Central memory CD8-positive, alpha-beta T cell (primary cell): Measurements from ENCODE around the gene LEPROT.
"Not testable (repeated sequence)": the region's sequence is repeated elsewhere in the genome, so short reads cannot be mapped to it uniquely, and the experiment has no call there.

Experiments
- ATAC-seq: fragments of 150-1000 bp; cut with Tn5 transposase; replicated peaks from 2 replicates; pipeline ENCODE4 v1.10.0; 2022; ENCODE audit warnings: mild to moderate bottlenecking, moderate FRiP score, moderate number of reproducible peaks; ENCODE audit not compliant: poor library complexity, severe bottlenecking; ENCODE audit errors: extremely low read depth
- DNase-seq, 2 donors: peaks; one replicate each; pipeline ENCODE4 v3.0.0; 2021; ENCODE audit warnings: low spot score in 2 of 2
- H3K27ac Mint-ChIP-seq: one replicate; pipeline ENCODE4 v1.8.0; 2022; ENCODE audit warnings: low read depth, mild to moderate bottlenecking, moderate library complexity, mixed read lengths
- H3K27me3 Mint-ChIP-seq: one replicate; pipeline ENCODE4 v1.8.0; 2022; ENCODE audit warnings: mixed read lengths
- H3K36me3 Mint-ChIP-seq: one replicate; pipeline ENCODE4 v1.8.0; 2022; ENCODE audit warnings: mild to moderate bottlenecking, moderate library complexity, mixed read lengths; ENCODE audit not compliant: insufficient read depth
- H3K4me1 Mint-ChIP-seq: one replicate; pipeline ENCODE4 v1.8.0; 2022; ENCODE audit warnings: mixed read lengths
- H3K4me3 Mint-ChIP-seq: one replicate; pipeline ENCODE4 v1.8.0; 2022; ENCODE audit warnings: mild to moderate bottlenecking, moderate library complexity, mixed read lengths
- H3K9me3 Mint-ChIP-seq: one replicate; pipeline ENCODE4 v1.8.0; 2022; ENCODE audit warnings: mixed read lengths

Gene LEPROT, protein sequence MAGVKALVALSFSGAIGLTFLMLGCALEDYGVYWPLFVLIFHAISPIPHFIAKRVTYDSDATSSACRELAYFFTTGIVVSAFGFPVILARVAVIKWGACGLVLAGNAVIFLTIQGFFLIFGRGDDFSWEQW

GRCh38 chr1:65420590-65421350 lies at the start of gene LEPROT, which contains the start of gene LEPR:
LEPROT (plus strand) TSS chr1:65420668; CDS start chr1:65420725, 57 bp downstream.
LEPR (plus strand) TSS chr1:65420668; CDS start chr1:65565566, 144,898 bp downstream.
- peaks cover 8% of the 10 kb centered on the region for H3K4me1 Mint-ChIP-seq
- H3K27ac Mint-ChIP-seq, result no peak within 1 kb of the TSS
- DNase-seq (no peak), ATAC-seq (no peak)
- no peaks in the 10 kb centered on the region for H3K9me3 Mint-ChIP-seq
- no peak within 1 kb of the TSS for H3K4me3 Mint-ChIP-seq
- no peaks in the 10 kb centered on the region for H3K27me3 Mint-ChIP-seq
- peaks cover 11% of the 10 kb centered on the region for H3K36me3 Mint-ChIP-seq

- Mint-ChIP-seq H3K4me1 (no peaks in the 10 kb centered on the region), H3K9me3 (no peaks in the 10 kb centered on the region), H3K36me3 (peaks cover 2% of the 10 kb centered on the region), H3K27me3 (no peaks in the 10 kb centered on the region), H3K4me3 (no peak overlapping the region), H3K27ac (no peak overlapping the region)
- ATAC-seq (no peak), DNase-seq (no peak)
Observed at GRCh38 chr1:65371544-65371943, 48.9 kb upstream of the LEPROT start.

DNA sequence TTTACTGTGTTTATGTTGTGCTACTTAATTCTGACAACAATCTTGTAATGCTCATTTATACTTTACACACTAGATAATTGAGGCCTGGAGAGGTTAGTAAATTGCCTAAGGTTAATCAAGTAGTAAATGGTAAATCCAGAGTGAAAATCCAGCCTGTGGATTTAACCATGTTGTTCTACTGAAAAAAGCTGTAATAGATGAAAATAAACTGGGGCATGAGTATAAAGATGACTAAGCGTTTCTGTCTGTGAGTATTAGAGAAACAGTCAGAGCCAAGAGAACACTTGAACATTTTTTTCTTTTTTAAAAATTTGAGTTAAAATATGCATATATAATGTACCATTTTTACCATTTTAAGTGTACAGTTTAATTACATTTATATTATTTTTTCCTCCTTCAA lies 47.9 kb upstream of the LEPROT start:
- peaks cover 2% of the 10 kb centered on the region for H3K36me3 Mint-ChIP-seq
- no peaks in the 10 kb centered on the region for H3K4me1 Mint-ChIP-seq
- no peak overlapping the region for H3K4me3 Mint-ChIP-seq
- no peaks in the 10 kb centered on the region for H3K27me3 Mint-ChIP-seq
- ATAC-seq (no peak), DNase-seq (no peak)
- no peak overlapping the region for H3K27ac Mint-ChIP-seq
- no peaks in the 10 kb centered on the region for H3K9me3 Mint-ChIP-seq

DNA sequence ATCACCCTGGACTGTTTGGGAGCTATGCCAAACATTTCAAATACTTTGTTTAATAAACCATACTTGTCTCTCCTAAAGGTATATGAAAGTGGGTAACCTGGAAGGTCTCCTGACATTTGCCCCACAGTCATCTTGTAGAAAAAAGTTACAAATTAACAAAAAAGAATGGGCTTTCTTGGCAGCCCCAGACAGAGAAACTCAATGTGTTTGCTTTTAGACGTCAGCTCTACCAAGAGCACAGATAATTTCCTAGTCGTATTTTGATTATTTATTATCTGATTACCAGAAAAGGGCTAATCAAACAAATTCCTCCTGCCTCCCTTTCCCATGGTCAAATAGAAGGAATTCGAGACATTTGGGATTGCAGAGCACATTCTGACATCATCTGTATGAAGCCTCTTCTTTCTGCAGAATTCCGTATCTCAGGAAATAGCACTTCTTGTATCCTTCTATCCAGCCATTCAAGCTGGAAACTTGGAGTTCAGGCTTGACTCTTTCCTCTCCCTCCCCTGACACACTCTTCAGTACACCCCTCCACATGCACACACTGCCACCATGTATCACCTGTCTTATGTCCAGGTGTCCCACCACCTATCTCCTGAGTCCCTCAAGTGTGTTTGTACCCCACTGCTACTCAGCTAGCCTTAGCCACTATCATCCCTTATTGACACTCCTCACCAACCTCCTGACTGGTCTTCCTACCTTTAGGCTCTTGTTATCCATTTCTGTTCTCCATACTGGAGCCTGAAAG lies 42.8 kb upstream of the LEPROT start:
- Mint-ChIP-seq H3K36me3 (peaks cover 2% of the 10 kb centered on the region), H3K4me3 (no peak overlapping the region), H3K9me3 (no peaks in the 10 kb centered on the region), H3K27ac (no peak overlapping the region), H3K4me1 (no peaks in the 10 kb centered on the region), H3K27me3 (no peaks in the 10 kb centered on the region)
- ATAC-seq, result no peak
- no peak for DNase-seq

DNA sequence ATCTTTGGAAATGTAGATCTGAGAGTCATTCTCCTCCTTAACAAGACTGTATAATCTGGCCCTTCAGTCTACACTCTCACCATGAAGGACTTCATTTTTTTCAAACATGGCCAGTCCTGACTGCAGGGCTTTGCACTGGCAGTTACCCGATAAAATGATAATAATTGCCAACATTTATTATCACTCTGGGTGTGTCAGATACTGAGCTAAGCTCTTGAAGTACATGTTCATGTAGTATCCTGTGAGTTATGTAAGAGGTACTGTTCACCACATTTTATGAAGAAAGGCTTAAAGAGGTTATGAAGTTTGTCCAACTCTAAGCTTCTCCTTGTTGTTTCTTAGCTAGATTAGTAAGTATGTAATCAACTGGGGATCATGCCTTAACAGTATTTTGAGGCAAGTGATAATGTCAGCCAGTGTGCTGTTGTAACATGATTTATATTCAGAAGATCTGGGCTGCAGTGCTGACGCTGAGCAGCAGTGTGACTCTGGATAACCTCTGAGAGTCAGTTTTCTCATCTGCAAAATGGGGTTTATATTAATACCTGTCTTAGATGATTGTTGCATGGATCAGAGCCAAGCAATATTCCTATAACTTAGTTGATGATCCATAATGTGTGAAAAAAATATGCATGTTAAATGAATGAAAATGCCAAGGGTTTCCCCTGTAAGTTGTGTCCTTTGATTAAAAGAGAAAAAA lies 42.1 kb upstream of the LEPROT start:
- Mint-ChIP-seq H3K4me3 (no peak overlapping the region), H3K27me3 (no peaks in the 10 kb centered on the region), H3K27ac (no peak overlapping the region), H3K9me3 (no peaks in the 10 kb centered on the region), H3K4me1 (no peaks in the 10 kb centered on the region), H3K36me3 (peaks cover 2% of the 10 kb centered on the region)
- no peak for ATAC-seq
- DNase-seq, result no peak

DNA sequence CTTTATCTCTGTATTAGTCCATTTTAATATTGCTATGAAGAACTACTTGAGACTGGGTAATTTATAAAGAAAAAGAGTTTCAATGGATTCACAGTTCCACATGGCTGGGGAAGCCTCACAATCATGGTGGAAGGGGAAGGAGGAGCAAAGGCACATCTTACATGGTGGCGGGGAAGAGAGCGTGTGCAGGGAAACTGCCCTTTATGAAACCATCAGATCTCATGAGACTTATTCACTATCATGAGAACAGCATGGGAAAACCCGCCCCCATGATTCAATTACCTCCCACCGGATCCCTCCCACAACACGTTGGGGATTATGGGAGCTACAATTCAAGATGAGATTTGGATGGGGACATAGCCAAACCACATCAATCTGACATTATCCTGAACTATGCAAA lies 36.0 kb upstream of the LEPROT start:
- H3K36me3 Mint-ChIP-seq, H3K27ac Mint-ChIP-seq, H3K9me3 Mint-ChIP-seq, DNase-seq, H3K4me3 Mint-ChIP-seq, H3K4me1 Mint-ChIP-seq, ATAC-seq, H3K27me3 Mint-ChIP-seq: not testable (repeated sequence)

DNA sequence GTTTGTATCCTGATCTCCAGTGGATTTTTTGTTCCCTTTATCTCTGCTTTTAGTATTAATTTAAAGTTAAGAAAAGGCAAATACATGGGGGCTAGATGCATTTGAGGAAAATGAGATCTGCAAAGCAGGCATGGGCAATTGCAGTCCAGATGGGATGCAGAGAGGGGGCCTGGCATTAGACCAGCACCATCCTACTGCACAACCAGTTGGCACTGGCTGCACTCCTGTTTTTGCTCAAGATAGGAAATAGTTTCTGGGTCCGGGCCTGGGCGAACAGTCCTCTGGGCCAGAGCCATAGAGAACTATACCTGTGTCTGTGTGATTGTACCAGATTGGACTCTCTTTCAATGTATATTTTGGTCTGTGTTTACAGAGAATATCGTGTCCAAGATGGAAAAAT lies 34.0 kb upstream of the LEPROT start:
- no peak overlapping the region for H3K4me3 Mint-ChIP-seq
- no peaks in the 10 kb centered on the region for H3K4me1 Mint-ChIP-seq
- H3K9me3 Mint-ChIP-seq, result no peaks in the 10 kb centered on the region
- no peak for DNase-seq
- H3K27ac Mint-ChIP-seq, result no peak overlapping the region
- no peaks in the 10 kb centered on the region for H3K27me3 Mint-ChIP-seq
- ATAC-seq, result no peak
- H3K36me3 Mint-ChIP-seq, result peaks cover 6% of the 10 kb centered on the region

DNA sequence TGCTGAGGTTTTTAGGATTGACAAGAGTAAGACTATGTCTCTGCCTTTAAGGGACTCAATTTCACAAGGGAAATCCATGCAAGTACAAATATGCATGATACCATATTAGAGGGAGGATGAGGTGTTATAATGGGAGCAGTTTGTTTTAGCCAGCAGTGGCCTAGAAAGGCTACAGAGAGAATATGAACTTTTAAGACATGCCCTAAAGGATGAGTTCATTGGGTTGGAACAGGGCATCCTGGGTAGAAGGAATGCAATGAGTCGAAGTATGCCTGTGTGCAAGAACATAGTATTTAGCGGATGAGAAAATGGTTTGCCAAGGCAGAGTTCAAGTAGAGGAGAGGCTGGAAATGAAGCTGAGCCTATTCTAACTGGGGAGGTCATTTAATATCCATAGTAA lies 32.6 kb upstream of the LEPROT start:
- Mint-ChIP-seq H3K4me3 (no peak overlapping the region), H3K9me3 (no peaks in the 10 kb centered on the region), H3K27ac (no peak overlapping the region), H3K4me1 (no peaks in the 10 kb centered on the region), H3K27me3 (no peaks in the 10 kb centered on the region), H3K36me3 (peaks cover 6% of the 10 kb centered on the region)
- ATAC-seq, result no peak
- no peak for DNase-seq

GRCh38 chr1:65388908-65389695 lies 31.4 kb upstream of the LEPROT start:
- ATAC-seq (no peak), DNase-seq (no peak)
- Mint-ChIP-seq H3K4me1 (no peaks in the 10 kb centered on the region), H3K36me3 (peaks cover 6% of the 10 kb centered on the region), H3K9me3 (no peaks in the 10 kb centered on the region), H3K4me3 (no peak overlapping the region), H3K27me3 (no peaks in the 10 kb centered on the region), H3K27ac (no peak overlapping the region)

DNA sequence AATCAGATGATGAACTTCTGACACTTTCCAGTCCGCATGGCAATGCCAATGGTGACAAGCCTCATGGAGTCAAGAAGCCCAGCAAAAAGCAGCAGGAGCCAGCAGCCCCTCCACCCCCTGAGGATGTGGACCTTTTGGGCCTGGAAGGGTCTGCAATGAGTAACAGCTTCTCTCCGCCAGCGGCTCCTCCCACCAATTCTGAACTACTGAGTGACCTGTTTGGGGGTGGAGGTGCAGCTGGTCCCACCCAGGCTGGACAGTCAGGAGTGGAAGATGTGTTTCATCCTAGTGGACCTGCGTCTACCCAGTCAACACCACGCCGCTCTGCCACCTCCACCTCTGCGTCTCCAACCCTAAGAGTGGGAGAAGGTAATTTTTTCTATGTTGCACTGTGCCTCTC lies 28.0 kb upstream of the LEPROT start:
- no peaks in the 10 kb centered on the region for H3K4me1 Mint-ChIP-seq
- no peak overlapping the region for H3K4me3 Mint-ChIP-seq
- ATAC-seq (no peak), DNase-seq (no peak)
- H3K36me3 Mint-ChIP-seq, result peaks cover 3% of the 10 kb centered on the region
- no peaks in the 10 kb centered on the region for H3K9me3 Mint-ChIP-seq
- H3K27ac Mint-ChIP-seq, result no peak overlapping the region
- H3K27me3 Mint-ChIP-seq, result no peaks in the 10 kb centered on the region

GRCh38 chr1:65393347-65393746 lies 27.1 kb upstream of the LEPROT start:
- peaks cover 5% of the 10 kb centered on the region for H3K36me3 Mint-ChIP-seq
- ATAC-seq (no peak), DNase-seq (no peak)
- no peaks in the 10 kb centered on the region for H3K4me1 Mint-ChIP-seq
- H3K4me3 Mint-ChIP-seq, result no peak overlapping the region
- no peak overlapping the region for H3K27ac Mint-ChIP-seq
- H3K27me3 Mint-ChIP-seq, result no peaks in the 10 kb centered on the region
- no peaks in the 10 kb centered on the region for H3K9me3 Mint-ChIP-seq

DNA sequence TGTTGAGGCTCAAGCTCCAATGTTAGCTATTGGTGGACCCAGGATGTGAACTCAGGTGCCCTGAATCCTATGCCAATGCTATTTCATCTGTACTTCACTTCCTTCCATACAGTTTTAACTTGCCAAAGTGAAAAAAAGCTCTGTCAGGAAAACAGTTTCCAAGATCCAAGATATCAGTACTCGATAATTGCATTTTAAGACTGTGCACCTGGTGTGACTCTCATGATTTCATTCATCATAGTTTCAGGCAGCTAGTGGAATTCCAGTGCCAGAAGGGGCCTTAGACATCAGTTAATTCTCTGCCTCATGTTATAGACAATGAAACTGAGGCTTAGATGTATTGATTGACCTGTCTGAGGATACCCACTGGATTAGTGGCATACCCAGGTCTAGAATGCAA lies 26.5 kb upstream of the LEPROT start:
- ATAC-seq (no peak), DNase-seq (no peak)
- Mint-ChIP-seq H3K36me3 (peaks cover 5% of the 10 kb centered on the region), H3K4me1 (no peaks in the 10 kb centered on the region), H3K4me3 (no peak overlapping the region), H3K27me3 (no peaks in the 10 kb centered on the region), H3K27ac (no peak overlapping the region), H3K9me3 (no peaks in the 10 kb centered on the region)
